ENCODE data around the gene HSPA1L.

- no peak for TF ChIP-seq CTCF (IDR thresholded peaks at IDR 0.05 in 2 of 3, conservative IDR thresholded peaks at IDR 0.05 in 1 of 3; ENCODE audit: borderline replicate concordance in 1 of 3, insufficient read depth in 1 of 3, low read depth in 2 of 3, low read length in 2 of 3)
- TF ChIP-seq POLR2A (IDR thresholded peaks at IDR 0.05; ENCODE audit: borderline replicate concordance, extremely low read depth, insufficient read depth, insufficient read length) = no peak
- TF ChIP-seq CEBPB (IDR thresholded peaks at IDR 0.05; ENCODE audit: low read depth) = no peak
- no peak for TF ChIP-seq POLR2AphosphoS5 (IDR thresholded peaks at IDR 0.05; ENCODE audit: low read depth, low read length)
- TF ChIP-seq ATF3 (IDR thresholded peaks at IDR 0.05) = no peak
- no peak for TF ChIP-seq ZNF274 (IDR thresholded peaks at IDR 0.05; ENCODE audit: low read depth, low read length)
Measured at GRCh38 chr6:31861150-31861549, 46.1 kb upstream of the HSPA1L start.
